IPS-NIHi11 (cell line): Measurements from ENCODE around the gene ALX3.

ENCODE experiments used
- DNase-seq: peaks from one replicate; pipeline ENCODE4 v3.0.0; 2012; ENCODE audit warnings: mixed read lengths, low spot score

ALX3 gene

GRCh38 chr1:110070671-110071242 lies at the start of gene ALX3:
Gene ALX3, minus strand, starts transcription at chr1:110070672. Its CDS starts 60 bp downstream, at chr1:110070612.
- DNase-seq: peak; percentile 57

DNA sequence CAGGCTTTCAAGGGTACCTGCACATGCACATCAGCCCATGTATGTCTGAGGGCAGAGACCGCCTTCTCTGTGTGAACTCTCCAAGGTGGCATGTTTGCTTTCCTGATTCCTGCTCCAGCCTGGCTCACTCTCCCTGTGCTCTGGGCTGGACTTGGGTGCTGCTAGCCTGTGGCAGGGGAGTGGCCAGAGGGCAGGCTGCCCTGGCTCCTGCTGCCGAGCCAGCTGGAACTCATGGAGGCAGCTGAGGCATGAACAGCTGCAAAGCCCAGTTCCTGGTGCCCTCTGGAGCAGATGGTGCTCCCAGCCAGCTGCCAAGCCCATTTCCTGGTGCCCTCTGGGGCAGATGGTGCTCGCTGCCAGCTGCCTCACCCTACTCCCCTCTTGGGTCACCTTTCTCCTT lies 49.4 kb upstream of the ALX3 start:
- no peak for DNase-seq

GRCh38 chr1:110118636-110119396 lies 48.3 kb upstream of the ALX3 start:
- no peak for DNase-seq

DNA sequence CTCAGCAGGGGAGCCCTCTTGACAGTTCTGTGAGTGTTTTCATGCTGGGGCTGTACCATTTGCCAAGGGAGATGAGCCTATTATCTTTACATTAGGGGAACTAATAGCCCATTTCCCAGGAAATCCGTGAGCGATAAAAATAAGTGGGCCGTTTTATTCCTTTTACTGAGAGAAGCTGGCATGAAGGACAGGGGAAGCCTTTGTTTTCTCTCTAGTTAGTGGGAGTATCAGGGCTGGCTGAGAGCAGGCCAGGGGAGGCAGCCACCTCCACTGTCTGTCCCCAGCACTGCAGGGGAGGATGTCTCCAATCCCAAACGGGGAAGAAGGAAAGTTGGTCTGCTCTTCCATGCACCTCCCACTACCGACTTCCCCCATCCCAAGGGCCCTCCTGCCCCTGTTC lies 44.3 kb upstream of the ALX3 start:
- no peak for DNase-seq

GRCh38 chr1:110114173-110114572 lies 43.7 kb upstream of the ALX3 start:
- no peak for DNase-seq

GRCh38 chr1:110113551-110113950 lies 43.1 kb upstream of the ALX3 start:
- DNase-seq: no peak

GRCh38 chr1:110112656-110113055 lies 42.2 kb upstream of the ALX3 start:
- no peak for DNase-seq

GRCh38 chr1:110112143-110112542 lies 41.7 kb upstream of the ALX3 start, which contains the start of gene UBL4B:
Gene UBL4B, plus strand, starts transcription at chr1:110112443. Its CDS starts 92 bp downstream, at chr1:110112535.
- DNase-seq: no peak

GRCh38 chr1:110111081-110111480 lies 40.6 kb upstream of the ALX3 start:
- no peak for DNase-seq

- no peak for DNase-seq
Measured at GRCh38 chr1:110107867-110108469, 37.5 kb upstream of the ALX3 start.

DNA sequence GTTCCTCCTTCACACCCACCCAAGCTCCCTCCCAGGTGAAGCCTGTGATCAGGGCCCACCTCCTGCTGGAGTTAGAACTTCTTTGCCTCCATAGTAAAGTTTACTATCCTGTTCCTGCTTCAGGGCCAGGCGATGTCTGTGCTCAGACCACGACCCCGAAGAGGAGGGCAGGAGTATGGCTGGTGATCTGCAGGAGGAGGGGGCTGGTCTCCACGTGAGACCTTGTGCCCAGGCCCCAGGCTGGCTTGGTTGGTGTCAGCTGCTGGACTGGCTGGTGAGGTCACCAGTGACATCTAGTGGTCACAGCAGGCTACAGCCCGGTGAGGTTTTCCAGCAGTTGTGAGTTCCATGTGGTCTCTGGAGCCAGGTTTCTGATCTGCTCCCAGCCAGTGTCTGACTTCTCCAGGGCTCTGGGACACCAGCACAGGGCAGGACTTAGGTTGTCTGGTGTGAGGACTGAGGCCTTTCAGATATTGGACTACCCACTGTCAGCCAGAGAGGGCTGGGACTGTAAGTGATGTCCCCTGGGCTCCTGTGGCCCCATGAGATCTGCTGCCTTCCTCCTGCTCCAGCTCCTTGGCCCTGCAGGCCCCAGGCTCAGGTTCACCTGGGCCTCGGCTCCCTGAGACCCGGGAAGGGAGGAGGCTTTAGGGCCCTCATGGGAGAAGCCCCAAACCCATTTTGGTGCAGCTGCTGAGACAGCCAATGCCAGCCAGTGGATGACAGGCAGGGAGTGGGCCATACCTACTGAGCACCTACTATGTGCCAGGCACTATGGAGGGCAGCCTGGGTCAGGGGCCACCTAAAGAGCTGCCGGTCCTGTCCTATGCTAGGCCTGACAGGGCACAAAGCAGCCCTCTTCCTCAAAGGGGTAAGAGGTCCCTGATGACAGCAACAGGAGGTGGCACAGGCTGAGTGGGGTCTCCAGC lies 35.8 kb upstream of the ALX3 start:
- peak; percentile 90 for DNase-seq

GRCh38 chr1:110102081-110102480 lies 31.6 kb upstream of the ALX3 start:
- no peak for DNase-seq

DNA sequence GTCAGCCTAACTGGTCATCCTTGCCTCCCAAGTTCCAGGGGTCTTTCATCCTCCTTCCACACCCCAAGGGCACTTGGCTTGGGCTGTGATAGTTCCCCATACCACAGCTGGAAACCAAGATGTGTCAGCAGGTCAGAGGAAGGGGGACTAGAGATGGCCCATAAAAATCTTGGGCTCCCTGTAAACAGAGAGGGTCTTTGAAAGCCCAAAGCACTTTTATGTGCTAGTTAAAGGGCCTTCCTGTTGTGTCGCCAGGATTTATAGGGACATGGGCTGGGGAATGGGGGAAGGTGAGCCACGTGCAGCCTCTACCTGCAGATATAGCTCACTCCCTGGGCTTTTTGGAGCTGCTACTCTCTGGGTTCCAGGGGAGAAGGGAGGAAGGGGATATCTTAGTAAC lies 29.9 kb upstream of the ALX3 start:
- no peak for DNase-seq

DNA sequence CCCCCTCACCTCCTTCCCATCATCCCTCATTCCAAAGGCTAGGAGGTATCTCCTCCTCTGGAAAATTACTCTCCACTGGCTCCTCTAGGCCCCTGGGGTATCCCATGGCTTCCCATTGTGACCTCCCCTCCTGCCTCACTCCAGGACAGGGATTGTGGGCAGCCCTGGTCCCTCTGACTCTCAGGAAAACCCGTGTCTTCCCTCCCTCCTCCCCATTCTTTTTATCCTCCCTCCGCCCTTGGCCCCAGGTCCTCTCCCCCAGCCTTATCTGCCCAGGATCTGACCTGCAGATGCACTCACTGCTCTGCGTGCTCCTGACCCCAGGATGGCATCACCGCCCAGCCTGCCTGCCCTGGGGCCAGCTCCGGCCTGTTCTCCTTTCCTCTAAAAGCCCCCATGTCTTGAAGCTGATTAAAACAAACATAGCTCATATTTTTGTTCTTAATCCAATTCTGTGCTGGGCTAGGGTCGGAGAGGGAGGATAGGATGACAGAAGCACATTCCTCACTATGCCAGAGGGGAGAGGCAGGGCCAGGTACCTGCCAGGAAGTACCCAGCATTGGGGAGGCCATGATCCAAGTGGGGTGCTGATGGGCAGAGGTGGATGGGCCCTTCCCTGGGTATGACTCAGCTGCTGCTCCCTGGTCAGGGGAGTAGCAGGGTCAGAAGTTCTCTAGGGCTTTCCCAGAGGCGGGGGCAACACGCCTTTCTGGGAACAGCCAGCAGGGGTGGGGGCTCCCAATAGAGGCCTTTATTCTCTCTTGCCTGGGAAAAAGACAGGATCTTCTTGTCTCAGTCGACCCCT lies 28.0 kb upstream of the ALX3 start:
- no peak for DNase-seq

DNA sequence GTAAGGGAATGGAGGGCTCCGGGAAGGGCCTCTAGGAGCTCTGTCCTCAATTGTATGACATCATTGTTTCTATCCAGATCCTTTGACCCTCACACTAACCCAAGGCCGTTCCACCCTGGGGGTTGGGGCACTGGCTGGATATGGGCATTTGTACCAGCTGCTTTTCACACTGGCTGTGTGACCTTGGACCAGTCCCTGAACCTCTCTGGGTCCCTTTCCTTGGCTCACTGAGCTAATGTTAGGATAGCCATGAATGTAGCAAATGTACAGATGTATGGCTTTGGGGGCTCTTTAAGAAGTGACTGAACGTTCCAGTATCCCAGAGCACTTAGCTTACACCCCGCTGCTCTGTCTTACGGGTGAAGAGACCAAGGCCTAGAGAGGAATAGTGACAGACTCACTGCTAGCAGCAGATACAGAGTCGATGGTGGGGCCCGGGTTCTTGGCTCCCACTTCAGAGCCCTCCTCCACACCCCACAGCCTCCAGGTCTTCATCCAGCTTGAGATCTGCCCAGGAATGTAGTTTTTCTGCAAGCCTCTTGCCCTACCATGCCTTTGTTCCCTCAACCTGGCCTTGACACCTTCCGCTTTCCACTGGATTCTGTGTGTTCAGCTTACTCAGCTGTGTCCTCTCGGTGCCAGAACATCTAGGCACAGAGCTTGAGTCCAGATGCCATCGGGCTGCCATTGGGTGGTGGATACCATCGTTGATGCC lies 27.2 kb upstream of the ALX3 start:
- no peak for DNase-seq

DNA sequence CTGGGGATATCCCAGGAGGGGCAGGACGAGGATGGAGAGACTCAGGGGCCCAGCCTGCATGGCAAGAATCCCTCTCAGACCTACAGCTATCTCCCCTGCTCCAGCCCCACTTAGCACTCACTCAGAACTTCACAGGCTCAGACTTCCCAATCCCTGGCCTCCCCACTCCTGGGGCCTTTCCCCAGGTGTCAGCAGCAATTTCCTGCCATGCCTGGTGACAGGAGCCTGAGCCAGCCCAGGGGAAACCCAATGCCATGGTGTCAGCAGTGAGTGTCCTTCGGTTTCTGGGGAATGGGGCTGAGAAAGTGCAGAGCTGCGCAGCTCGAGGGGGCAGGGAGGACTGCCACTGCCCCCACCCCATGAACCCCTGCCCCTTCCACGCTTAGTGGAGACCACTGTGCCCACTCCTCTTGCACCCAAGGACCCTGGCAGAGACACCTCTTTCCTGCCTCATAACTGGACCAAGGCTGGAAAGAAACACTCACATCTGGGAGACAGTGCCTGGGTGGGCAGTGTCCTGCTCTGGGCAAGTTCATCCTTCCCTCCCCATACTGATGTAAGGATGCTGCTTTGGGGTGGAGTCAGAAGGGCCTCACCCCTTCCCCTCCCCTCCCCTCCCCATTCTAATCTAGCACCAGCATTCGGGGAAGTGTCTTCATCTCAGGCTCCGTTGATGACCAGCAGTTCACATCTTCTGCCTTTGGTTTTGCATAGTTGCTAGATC lies 24.6 kb upstream of the ALX3 start:
- no peak for DNase-seq

GRCh38 chr1:110092991-110093390 lies 22.5 kb upstream of the ALX3 start:
- DNase-seq: no peak

DNA sequence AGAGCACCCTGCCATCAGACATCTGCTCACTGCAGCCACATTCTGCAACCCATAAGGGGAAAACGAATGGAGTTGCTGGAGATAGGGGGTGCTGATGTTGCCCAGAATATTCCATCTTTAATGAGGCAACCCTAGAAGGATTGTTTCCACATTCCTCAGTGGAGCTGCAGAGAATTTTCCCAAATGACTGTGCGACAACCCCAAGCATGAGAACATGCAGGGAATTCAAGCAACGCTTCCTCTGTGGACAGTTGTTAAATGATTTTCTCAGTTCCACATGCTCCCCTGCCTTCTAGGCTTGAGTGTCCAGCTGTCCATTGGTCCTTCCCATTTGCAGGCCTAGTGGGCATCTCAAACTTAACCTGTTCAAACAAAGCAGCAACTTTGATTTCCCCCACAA lies 21.3 kb upstream of the ALX3 start:
- DNase-seq: no peak

DNA sequence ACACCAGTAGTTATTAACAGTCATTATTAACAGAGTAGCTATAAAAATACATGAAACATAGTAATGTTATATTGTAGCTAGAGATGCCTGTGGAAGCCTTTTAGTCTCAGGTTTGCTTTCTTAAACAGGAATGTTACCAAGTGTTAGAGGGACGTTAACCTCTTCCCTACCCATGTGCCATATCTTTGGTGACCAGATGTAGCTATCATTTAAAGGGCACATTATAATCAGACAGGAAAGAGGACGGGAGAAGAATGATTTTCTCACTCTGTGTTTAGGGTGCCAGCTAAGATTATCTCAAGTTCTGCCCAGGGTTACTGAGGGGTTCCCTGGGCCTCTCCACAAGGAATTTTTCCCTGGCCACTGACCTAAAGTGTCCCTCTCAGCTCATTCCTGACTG lies 20.9 kb upstream of the ALX3 start:
- DNase-seq: no peak
